Hematopoietic multipotent progenitor cell treated with erythropoietin and hydrocortisone succinate and interleukin-3 and kit ligand, for 6 days (in vitro differentiated cells): ENCODE results near the gene ITGB5.

Experiments used
- DNase-seq: peaks from one replicate; pipeline ENCODE4 v3.0.0-alpha.2; 2015

Gene ITGB5

GRCh38 chr3:124895756-124896155 is 8.6 kb upstream of the ITGB5 start:
- DNase-seq: no peak

GRCh38 chr3:124893526-124893925 is 6.4 kb upstream of the ITGB5 start:
- no peak for DNase-seq

- no peak for DNase-seq
Observed at GRCh38 chr3:124890573-124891190, 3.5 kb upstream of the ITGB5 start.

- DNase-seq: no peak
Observed at GRCh38 chr3:124888482-124889441, 1.6 kb upstream of the ITGB5 start.

- DNase-seq: no peak
Observed at GRCh38 chr3:124887932-124888298, 750 bp upstream of the ITGB5 start.

- no peak for DNase-seq
Observed at GRCh38 chr3:124886168-124887056, 753 bp downstream of the ITGB5 start.

GRCh38 chr3:124885466-124886167 is 1.5 kb downstream of the ITGB5 start:
- DNase-seq: no peak

GRCh38 chr3:124884474-124885101 is 2.6 kb downstream of the ITGB5 start:
- DNase-seq: no peak

GRCh38 chr3:124883766-124884473 is 3.2 kb downstream of the ITGB5 start:
- DNase-seq: no peak

GRCh38 chr3:124882816-124883747 is 4.1 kb downstream of the ITGB5 start:
- no peak for DNase-seq

GRCh38 chr3:124881976-124882697 is 5.0 kb downstream of the ITGB5 start:
- DNase-seq: no peak

- no peak for DNase-seq
Observed at GRCh38 chr3:124879337-124879680, 7.9 kb downstream of the ITGB5 start.

- peak; percentile 62 for DNase-seq
Observed at GRCh38 chr3:124878561-124879336, 8.4 kb downstream of the ITGB5 start.

- DNase-seq: no peak
Observed at GRCh38 chr3:124877674-124878073, 9.5 kb downstream of the ITGB5 start.

- peak; percentile 84 for DNase-seq
Observed at GRCh38 chr3:124876401-124876878, 10.7 kb downstream of the ITGB5 start.

- no peak for DNase-seq
Observed at GRCh38 chr3:124873226-124873625, 13.9 kb downstream of the ITGB5 start.

GRCh38 chr3:124867511-124867910 is 19.7 kb downstream of the ITGB5 start:
- no peak for DNase-seq

GRCh38 chr3:124862006-124862405 is 25.2 kb downstream of the ITGB5 start:
- DNase-seq: no peak

- DNase-seq: no peak
Observed at GRCh38 chr3:124861041-124861440, 26.1 kb downstream of the ITGB5 start.
